NCI-H2171 (cell line): Measurements from ENCODE around the gene MAGI1.
"Not testable (repeated sequence)": the region's sequence is repeated elsewhere in the genome, so short reads cannot be mapped to it uniquely, and the experiment has no call there.

Experiments
- DNase-seq: peaks from one replicate; lab custom pipeline; 2025; lab: John Stamatoyannopoulos, UW

Gene MAGI1

GRCh38 chr3:65748326-65748725, 290.4 kb downstream of the MAGI1 start:
- DNase-seq, result no peak

- no peak for DNase-seq
These were observed 291.9 kb downstream of the MAGI1 start for GRCh38 chr3:65746848-65747247.

GRCh38 chr3:65745306-65745705, 293.4 kb downstream of the MAGI1 start:
- DNase-seq, result no peak

GRCh38 chr3:65742914-65743313, 295.8 kb downstream of the MAGI1 start:
- DNase-seq, result no peak

- DNase-seq, result no peak
These were observed 297.2 kb downstream of the MAGI1 start for GRCh38 chr3:65741540-65741939.

- DNase-seq, result no peak
These were observed 298.7 kb downstream of the MAGI1 start for GRCh38 chr3:65739901-65740541.

GRCh38 chr3:65734792-65735191, 303.9 kb downstream of the MAGI1 start:
- no peak for DNase-seq

- no peak for DNase-seq
These were observed 304.3 kb downstream of the MAGI1 start for GRCh38 chr3:65734382-65734781.

- no peak for DNase-seq
These were observed 305.3 kb downstream of the MAGI1 start for GRCh38 chr3:65733459-65733858.

GRCh38 chr3:65732051-65732935, 306.4 kb downstream of the MAGI1 start:
- DNase-seq, result no peak

- DNase-seq, result no peak
These were observed 308.3 kb downstream of the MAGI1 start for GRCh38 chr3:65730449-65730848.

- no peak for DNase-seq
These were observed 308.7 kb downstream of the MAGI1 start for GRCh38 chr3:65729973-65730372.

- no peak for DNase-seq
These were observed 309.2 kb downstream of the MAGI1 start for GRCh38 chr3:65729555-65729954.

GRCh38 chr3:65728138-65728537, 310.6 kb downstream of the MAGI1 start:
- no peak for DNase-seq

- no peak for DNase-seq
These were observed 314.7 kb downstream of the MAGI1 start for GRCh38 chr3:65723985-65724384.

- DNase-seq, result no peak
These were observed 315.7 kb downstream of the MAGI1 start for GRCh38 chr3:65723011-65723410.

- DNase-seq, result no peak
These were observed 317.6 kb downstream of the MAGI1 start for GRCh38 chr3:65720989-65721737.

- DNase-seq, result not testable (repeated sequence)
These were observed 319.1 kb downstream of the MAGI1 start for GRCh38 chr3:65719639-65720038.

- no peak for DNase-seq
These were observed 320.9 kb downstream of the MAGI1 start for GRCh38 chr3:65717676-65718346.

GRCh38 chr3:65716071-65716751, 322.5 kb downstream of the MAGI1 start:
- no peak for DNase-seq

- no peak for DNase-seq
These were observed 324.6 kb downstream of the MAGI1 start for GRCh38 chr3:65714134-65714533.

GRCh38 chr3:65713016-65713415, 325.7 kb downstream of the MAGI1 start:
- DNase-seq, result no peak
